ENCODE results near the gene ADCY3.

The ADCY3 gene

DNA sequence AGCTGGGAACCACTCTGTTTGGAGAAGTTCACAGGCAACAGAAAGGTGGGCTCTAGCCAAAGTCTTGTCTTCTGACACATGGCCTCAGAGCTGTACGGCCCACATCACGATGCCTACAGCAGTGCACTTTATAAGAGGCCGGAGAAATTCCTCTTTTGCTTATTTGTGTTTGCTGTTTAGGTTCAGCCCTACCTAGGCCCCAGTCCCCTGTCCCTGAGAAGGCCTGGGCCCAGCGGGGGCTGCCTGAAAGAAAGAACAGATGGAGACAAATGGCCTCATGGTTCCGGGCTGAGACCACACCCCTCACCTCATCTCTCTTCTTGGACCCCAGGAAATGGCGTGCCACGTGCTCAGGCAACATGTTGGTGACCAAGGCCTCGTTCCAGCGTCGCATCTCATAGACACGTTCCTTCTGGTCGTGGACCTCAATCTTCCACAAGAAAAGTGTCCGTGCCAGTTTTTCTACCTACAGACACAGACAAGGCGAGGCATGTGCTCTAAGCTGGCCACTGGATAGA lies 95.9 kb downstream of the ADCY3 start:
- Histone ChIP-seq H3K4me3 (ENCODE audit: low read length, poor library complexity, severe bottlenecking) (no peak overlapping the region), H4K20me1 (ENCODE audit: insufficient read depth, low read length, poor library complexity, severe bottlenecking) (no peaks in the 10 kb centered on the region), H3K9me2 (replicated peaks; ENCODE audit: low read depth, low read length) (no peaks in the 10 kb centered on the region), H3K9me3 (ENCODE audit: insufficient read depth, low read depth, low read length) (no peaks in the 10 kb centered on the region), H3F3A (ENCODE audit: low read depth) (no peaks in the 10 kb centered on the region), H3K4me1 (ENCODE audit: insufficient read depth, low read length, poor library complexity, severe bottlenecking) (peaks cover 4% of the 10 kb centered on the region), H3K4me2 (ENCODE audit: low read depth, low read length, poor library complexity, severe bottlenecking) (no peak overlapping the region), H2AFZ (ENCODE audit: low read length) (no peak overlapping the region), H3K9ac (ENCODE audit: low read depth, low read length, poor library complexity, severe bottlenecking) (no peak overlapping the region), H3K36me3 (ENCODE audit: insufficient read depth, low read length) (peaks cover 65% of the 10 kb centered on the region; the same call in 1 of the 2 replicates), H3K27me3 (ENCODE audit: insufficient read depth, low read length, poor library complexity, severe bottlenecking) (no peaks in the 10 kb centered on the region), H3K79me2 (ENCODE audit: insufficient read depth, low read length) (no peaks in the 10 kb centered on the region)
- TF ChIP-seq, protein P1, sequence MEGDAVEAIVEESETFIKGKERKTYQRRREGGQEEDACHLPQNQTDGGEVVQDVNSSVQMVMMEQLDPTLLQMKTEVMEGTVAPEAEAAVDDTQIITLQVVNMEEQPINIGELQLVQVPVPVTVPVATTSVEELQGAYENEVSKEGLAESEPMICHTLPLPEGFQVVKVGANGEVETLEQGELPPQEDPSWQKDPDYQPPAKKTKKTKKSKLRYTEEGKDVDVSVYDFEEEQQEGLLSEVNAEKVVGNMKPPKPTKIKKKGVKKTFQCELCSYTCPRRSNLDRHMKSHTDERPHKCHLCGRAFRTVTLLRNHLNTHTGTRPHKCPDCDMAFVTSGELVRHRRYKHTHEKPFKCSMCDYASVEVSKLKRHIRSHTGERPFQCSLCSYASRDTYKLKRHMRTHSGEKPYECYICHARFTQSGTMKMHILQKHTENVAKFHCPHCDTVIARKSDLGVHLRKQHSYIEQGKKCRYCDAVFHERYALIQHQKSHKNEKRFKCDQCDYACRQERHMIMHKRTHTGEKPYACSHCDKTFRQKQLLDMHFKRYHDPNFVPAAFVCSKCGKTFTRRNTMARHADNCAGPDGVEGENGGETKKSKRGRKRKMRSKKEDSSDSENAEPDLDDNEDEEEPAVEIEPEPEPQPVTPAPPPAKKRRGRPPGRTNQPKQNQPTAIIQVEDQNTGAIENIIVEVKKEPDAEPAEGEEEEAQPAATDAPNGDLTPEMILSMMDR (conservative IDR thresholded peaks at IDR 0.05; ENCODE audit: low read length), result no peak
- no peak for TF ChIP-seq EZH2phosphoT487 (IDR thresholded peaks at IDR 0.05; ENCODE audit: borderline replicate concordance)

DNA sequence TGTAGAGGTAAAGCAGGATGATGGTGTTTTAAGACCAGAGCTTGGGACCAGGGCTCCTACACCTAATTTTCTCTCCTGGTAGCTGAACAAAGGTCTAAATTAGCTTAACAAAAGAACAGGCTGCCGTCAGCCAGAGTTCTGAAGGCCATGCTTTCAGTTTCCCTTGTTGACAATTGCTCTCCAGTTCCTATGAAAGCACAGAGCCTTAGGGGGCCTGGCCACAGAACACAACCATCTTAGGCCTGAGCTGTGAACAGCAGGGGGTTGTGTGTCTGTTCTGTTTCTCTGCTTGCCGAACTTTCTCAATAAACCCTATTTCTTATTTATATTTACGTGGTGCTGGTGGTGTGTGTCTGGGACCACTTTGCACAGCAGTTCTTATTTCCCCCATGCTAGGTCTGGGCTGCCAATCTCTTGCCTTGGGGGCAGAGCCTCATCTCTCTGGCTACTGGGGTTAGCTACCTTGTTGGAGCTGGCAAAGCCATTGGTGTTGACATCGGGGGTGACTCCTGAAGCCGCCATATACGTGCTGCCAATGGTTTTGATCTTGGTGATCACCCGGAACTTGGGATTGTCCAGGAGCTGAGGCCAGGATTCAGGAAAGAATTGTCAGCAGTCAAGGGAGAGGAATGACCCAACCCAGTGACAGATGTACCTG lies 97.9 kb downstream of the ADCY3 start:
- Histone ChIP-seq H3K9me3 (ENCODE audit: insufficient read depth, low read depth, low read length) (no peaks in the 10 kb centered on the region), H2AFZ (ENCODE audit: low read length) (no peak overlapping the region), H3K36me3 (ENCODE audit: insufficient read depth, low read length) (peaks cover 84% of the 10 kb centered on the region), H3K27me3 (ENCODE audit: insufficient read depth, low read length, poor library complexity, severe bottlenecking) (no peaks in the 10 kb centered on the region), H3K4me3 (ENCODE audit: low read length, poor library complexity, severe bottlenecking) (no peak overlapping the region), H3K4me1 (ENCODE audit: insufficient read depth, low read length, poor library complexity, severe bottlenecking) (peaks cover 4% of the 10 kb centered on the region), H3K9ac (ENCODE audit: low read depth, low read length, poor library complexity, severe bottlenecking) (no peak overlapping the region), H3K9me2 (replicated peaks; ENCODE audit: low read depth, low read length) (no peaks in the 10 kb centered on the region), H3K79me2 (ENCODE audit: insufficient read depth, low read length) (no peaks in the 10 kb centered on the region), H4K20me1 (ENCODE audit: insufficient read depth, low read length, poor library complexity, severe bottlenecking) (no peaks in the 10 kb centered on the region), H3K4me2 (ENCODE audit: low read depth, low read length, poor library complexity, severe bottlenecking) (no peak overlapping the region), H3F3A (ENCODE audit: low read depth) (no peaks in the 10 kb centered on the region)
- TF ChIP-seq, protein P1 (conservative IDR thresholded peaks at IDR 0.05; ENCODE audit: low read length), result no peak
- no peak for TF ChIP-seq EZH2phosphoT487 (IDR thresholded peaks at IDR 0.05; ENCODE audit: borderline replicate concordance)

DNA sequence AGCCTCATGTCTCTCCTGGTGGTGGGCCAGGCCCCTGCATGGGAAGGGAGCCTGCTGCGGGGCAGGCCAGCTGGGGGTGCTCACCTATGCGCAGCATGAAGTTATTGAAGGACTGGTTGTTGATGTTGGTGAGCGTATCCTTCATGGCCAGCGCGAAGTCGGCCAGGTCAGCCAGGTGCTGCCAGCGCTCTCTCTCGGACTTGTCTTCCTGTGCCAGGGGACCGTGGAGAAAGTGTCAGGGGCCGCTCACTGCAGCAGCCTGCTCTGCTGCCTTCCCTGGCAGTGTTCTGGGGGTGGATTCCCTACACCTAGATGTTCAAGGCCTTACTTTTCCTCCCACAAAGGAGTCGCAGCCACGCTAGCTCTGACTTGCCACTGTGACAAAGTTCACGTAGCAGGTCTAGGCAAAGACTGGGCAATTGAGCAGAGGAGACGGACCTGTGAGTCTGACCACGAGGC lies 98.6 kb downstream of the ADCY3 start:
- Histone ChIP-seq H3F3A (ENCODE audit: low read depth) (no peaks in the 10 kb centered on the region), H3K4me3 (ENCODE audit: low read length, poor library complexity, severe bottlenecking) (no peak overlapping the region), H3K4me1 (ENCODE audit: insufficient read depth, low read length, poor library complexity, severe bottlenecking) (peaks cover 3% of the 10 kb centered on the region), H4K20me1 (ENCODE audit: insufficient read depth, low read length, poor library complexity, severe bottlenecking) (no peaks in the 10 kb centered on the region), H3K9ac (ENCODE audit: low read depth, low read length, poor library complexity, severe bottlenecking) (no peak overlapping the region), H3K36me3 (ENCODE audit: insufficient read depth, low read length) (peaks cover 92% of the 10 kb centered on the region), H3K79me2 (ENCODE audit: insufficient read depth, low read length) (no peaks in the 10 kb centered on the region), H3K9me3 (ENCODE audit: insufficient read depth, low read depth, low read length) (no peaks in the 10 kb centered on the region), H3K4me2 (ENCODE audit: low read depth, low read length, poor library complexity, severe bottlenecking) (no peak overlapping the region), H3K27me3 (ENCODE audit: insufficient read depth, low read length, poor library complexity, severe bottlenecking) (no peaks in the 10 kb centered on the region), H2AFZ (ENCODE audit: low read length) (no peak overlapping the region), H3K9me2 (replicated peaks; ENCODE audit: low read depth, low read length) (no peaks in the 10 kb centered on the region)
- TF ChIP-seq, protein P1 (conservative IDR thresholded peaks at IDR 0.05; ENCODE audit: low read length), result no peak
- TF ChIP-seq EZH2phosphoT487 (IDR thresholded peaks at IDR 0.05; ENCODE audit: borderline replicate concordance), result no peak

Data from Loucy (cell line).